NCI-H774 (cell line): Measurements from ENCODE around the gene UBN2.

Experiments
- DNase-seq: peaks from one replicate; lab custom pipeline; 2025; lab: John Stamatoyannopoulos, UW

UBN2 gene

GRCh38 chr7:139232377-139232717 lies 1.3 kb downstream of the UBN2 start:
- no peak for DNase-seq

GRCh38 chr7:139232904-139233303 lies 1.9 kb downstream of the UBN2 start:
- no peak for DNase-seq

- no peak for DNase-seq
These were observed 10.2 kb downstream of the UBN2 start for GRCh38 chr7:139241258-139241657.

- no peak for DNase-seq
These were observed 11.8 kb downstream of the UBN2 start for GRCh38 chr7:139242741-139243281.

GRCh38 chr7:139245401-139245800 lies 14.4 kb downstream of the UBN2 start:
- no peak for DNase-seq

GRCh38 chr7:139246494-139246893 lies 15.5 kb downstream of the UBN2 start:
- no peak for DNase-seq

- no peak for DNase-seq
These were observed 15.9 kb downstream of the UBN2 start for GRCh38 chr7:139246905-139247304.

- DNase-seq: no peak
These were observed 18.3 kb downstream of the UBN2 start for GRCh38 chr7:139249179-139249810.

GRCh38 chr7:139252451-139252850 lies 21.4 kb downstream of the UBN2 start:
- DNase-seq: no peak

- no peak for DNase-seq
These were observed 23.2 kb downstream of the UBN2 start for GRCh38 chr7:139254281-139254680.

- DNase-seq: no peak
These were observed 23.7 kb downstream of the UBN2 start for GRCh38 chr7:139254728-139255127.

- DNase-seq: no peak
These were observed 24.3 kb downstream of the UBN2 start for GRCh38 chr7:139255290-139255689.

- no peak for DNase-seq
These were observed 28.1 kb downstream of the UBN2 start for GRCh38 chr7:139259142-139259541.

- no peak for DNase-seq
These were observed 33.2 kb downstream of the UBN2 start for GRCh38 chr7:139264220-139264619.

- no peak for DNase-seq
These were observed 34.6 kb downstream of the UBN2 start for GRCh38 chr7:139265673-139266072.

GRCh38 chr7:139271718-139272628 lies 40.9 kb downstream of the UBN2 start:
- DNase-seq: no peak

- no peak for DNase-seq
These were observed 53.3 kb downstream of the UBN2 start for GRCh38 chr7:139284252-139284896.

GRCh38 chr7:139286144-139286543 lies 55.1 kb downstream of the UBN2 start:
- no peak for DNase-seq

- no peak for DNase-seq
These were observed 61.8 kb downstream of the UBN2 start for GRCh38 chr7:139292821-139293220.

- DNase-seq: no peak
These were observed 62.5 kb downstream of the UBN2 start for GRCh38 chr7:139293534-139293933.

- DNase-seq: no peak
These were observed 63.2 kb downstream of the UBN2 start for GRCh38 chr7:139294241-139294640.

- no peak for DNase-seq
These were observed 64.0 kb downstream of the UBN2 start for GRCh38 chr7:139294951-139295575.
